Measurements from ENCODE around the gene PEX10. TPM values are rescaled to one million over a fixed set of nuclear protein-coding genes. Genes with fewer than 3 reads are reported as not detected.

PEX10 gene
- total and polyA plus RNA-seq, 2 of the 8 experiments (the other 6 are each of a cell fraction or from before 2014, with no cell fraction given) = 24.3 to 26.9 TPM

GRCh38 chr1:2392686-2393085 lies 19.7 kb downstream of the PEX10 start:
- H3K9ac ChIP-seq (replicated peaks in 1 of 4; ENCODE audit: extremely low read depth in 1 of 4, low read depth in 3 of 4, low read length in 3 of 4) = peak overlapping the region in 2 of 4 experiments; percentile 25 to 55; a peak in 3 of 7 replicates
- H3K18ac ChIP-seq (ENCODE audit: extremely low read depth, low read length) = no peak overlapping the region
- peaks cover 4 to 12% of the 10 kb centered on the region in 2 experiments for H4K20me1 ChIP-seq (replicated peaks in 1 of 2; ENCODE audit: control insufficient read depth in 1 of 2, insufficient read depth in 2 of 2, low read length in 2 of 2)
- no peak overlapping the region for H2BK15ac ChIP-seq (ENCODE audit: low read length)
- no peak overlapping the region for H2BK20ac ChIP-seq (ENCODE audit: low read length)
- H2BK5ac ChIP-seq (ENCODE audit: low read depth, low read length) = no peak overlapping the region
- H2AFZ ChIP-seq (ENCODE audit: low read length) = no peak overlapping the region
- no peak overlapping the region for H4K5ac ChIP-seq (ENCODE audit: insufficient read length, low read depth, low read length)
- H3K79me2 ChIP-seq (ENCODE audit: control insufficient read depth in 1 of 2, insufficient read depth in 2 of 2, low read length in 2 of 2) = peaks cover 4 to 36% of the 10 kb centered on the region in 2 experiments; a peak in 3 of 4 replicates
- no peaks in the 10 kb centered on the region for H3K9me3 ChIP-seq (ENCODE audit: insufficient read depth in 2 of 2, low read depth in 1 of 2, low read length in 1 of 2)
- no peaks in the 10 kb centered on the region for H3K27me3 ChIP-seq (replicated peaks in 1 of 4; ENCODE audit: control insufficient read depth in 3 of 4, extremely low read depth in 1 of 4, insufficient read depth in 3 of 4, low read length in 3 of 4)
- H3K23me2 ChIP-seq (ENCODE audit: low read depth, low read length) = peaks cover 6% of the 10 kb centered on the region; the same call in 1 of the 2 replicates
- no peak overlapping the region for H3K23ac ChIP-seq (ENCODE audit: insufficient read length)
- H3K4me3 ChIP-seq (ENCODE audit: extremely low read depth in 1 of 4, insufficient read depth in 2 of 4, low read depth in 3 of 4, low read length in 4 of 4) = peak overlapping the region; percentile 79 to 92 (median 85); a peak in 7 of 8 replicates
- H3K4me2 ChIP-seq (ENCODE audit: insufficient read depth in 1 of 2, low read depth in 2 of 2, low read length in 2 of 2) = peak overlapping the region; percentile 70 to 95
- no peak for DNase-seq (ENCODE audit: low read depth in 1 of 2, low spot score in 2 of 2)
- no peak overlapping the region for H4K91ac ChIP-seq (replicated peaks; ENCODE audit: insufficient read length, low read length)
- no peak overlapping the region for H3K56ac ChIP-seq (replicated peaks; ENCODE audit: insufficient read length, low read depth, low read length)
- H3K27ac ChIP-seq (ENCODE audit: low read depth, low read length) = no peak overlapping the region
- no peak overlapping the region for H3K14ac ChIP-seq (ENCODE audit: insufficient read length)
- peaks cover 0 to 9% (median 2%) of the 10 kb centered on the region in 4 experiments; a peak in 6 of 7 replicates for H3K4me1 ChIP-seq (replicated peaks in 1 of 4; ENCODE audit: control insufficient read depth in 3 of 4, insufficient read depth in 4 of 4, low read length in 3 of 4)
- CTCF ChIA-PET (ENCODE audit: partially characterized antibody) = interaction anchor here (1.0 to 2.7 kb wide), 2 partner anchors 10 to 155 kb away, joined by 3 to 18 read pairs; no protein-coding TSS in a partner anchor
- no peak overlapping the region for H3K4ac ChIP-seq (replicated peaks; ENCODE audit: insufficient read length, low read depth, low read length)
- H3K36me3 ChIP-seq (ENCODE audit: control insufficient read depth in 2 of 4, insufficient read depth in 4 of 4, low read length in 3 of 4) = peaks cover 3 to 17% (median 9%) of the 10 kb centered on the region in 4 experiments; a peak in 6 of 8 replicates
- peaks cover 11% of the 10 kb centered on the region for H3K79me1 ChIP-seq (ENCODE audit: low read depth, low read length)
- H2BK12ac ChIP-seq (ENCODE audit: low read depth, low read length) = no peak overlapping the region
- POLR2A ChIA-PET (ENCODE audit: partially characterized antibody) = interaction anchor here (1.1 to 4.1 kb wide), 4 partner anchors 10 to 75 kb away, joined by 3 to 29 read pairs (median 6); no protein-coding TSS in a partner anchor
- H2AK5ac ChIP-seq (ENCODE audit: low read depth, low read length) = no peak overlapping the region
- WGBS, 2 experiments (ENCODE audit: extremely low coverage in 1 of 2, insufficient coverage in 1 of 2, insufficient read length in 1 of 2, insufficient replicate concordance in 2 of 2, low coverage in 1 of 2, low lambda C conversion rate in 2 of 2, missing lambda C conversion rate in 1 of 2) = 83% methylated on average over 16 of the region's 16 CpGs; no CpG with 5 or more reads in 1 of the 2 experiments
- no peak overlapping the region for H2BK120ac ChIP-seq (replicated peaks; ENCODE audit: low read depth, low read length)
- no peak overlapping the region for H4K8ac ChIP-seq (ENCODE audit: extremely low read depth, insufficient read depth, low read length)
- no peak for FAIRE-seq
- no peak for TF ChIP-seq MAFK (IDR thresholded peaks at IDR 0.05; ENCODE audit: low read depth, low read length)
- no peak for TF ChIP-seq EGR1 (IDR thresholded peaks at IDR 0.05; ENCODE audit: borderline replicate concordance, low read depth, low read length)
- no peak for TF ChIP-seq SRF (IDR thresholded peaks at IDR 0.05; ENCODE audit: low read depth, low read length)
- TF ChIP-seq KDM1A (IDR thresholded peaks at IDR 0.05; ENCODE audit: borderline replicate concordance, low read length) = no peak
- TF ChIP-seq MAX (IDR thresholded peaks at IDR 0.05) = no peak
- TF ChIP-seq YY1 (IDR thresholded peaks at IDR 0.05; ENCODE audit: low read depth, low read length) = no peak
- TF ChIP-seq KDM4A (IDR thresholded peaks at IDR 0.05; ENCODE audit: low read depth, low read length, severe bottlenecking) = no peak
- no peak for TF ChIP-seq CEBPB (IDR thresholded peaks at IDR 0.05; ENCODE audit: low read depth, low read length)
- TF ChIP-seq SP2 (IDR thresholded peaks at IDR 0.05; ENCODE audit: low read length) = no peak
- TF ChIP-seq TEAD4 (IDR thresholded peaks at IDR 0.05; ENCODE audit: low read depth, low read length) = no peak
- no peak for TF ChIP-seq ATF3 (IDR thresholded peaks at IDR 0.05; ENCODE audit: insufficient read depth, low read depth, low read length)
- TF ChIP-seq EZH2 (IDR thresholded peaks at IDR 0.05; ENCODE audit: low read depth, low read length, severe bottlenecking) = no peak
- TF ChIP-seq CTBP2 (IDR thresholded peaks at IDR 0.05; ENCODE audit: borderline replicate concordance, insufficient read depth, insufficient read length, low read length) = no peak

Data from H1 (cell line).